HG03103 (cell line): ENCODE data around the gene S100A10.

ENCODE experiments used
- ATAC-seq: cut with Tn5 transposase; IDR thresholded peaks from one replicate; pipeline ENCODE4 v1.9.1; 2021; ENCODE audit warnings: low read depth; ENCODE audit not compliant: unreplicated experiment

S100A10 gene

GRCh38 chr1:151993734-151994496, at the start of gene S100A10:
Gene S100A10, minus strand, starts transcription at chr1:151993859. Its CDS starts 7,629 bp downstream, at chr1:151986230.
- ATAC-seq: no peak

DNA sequence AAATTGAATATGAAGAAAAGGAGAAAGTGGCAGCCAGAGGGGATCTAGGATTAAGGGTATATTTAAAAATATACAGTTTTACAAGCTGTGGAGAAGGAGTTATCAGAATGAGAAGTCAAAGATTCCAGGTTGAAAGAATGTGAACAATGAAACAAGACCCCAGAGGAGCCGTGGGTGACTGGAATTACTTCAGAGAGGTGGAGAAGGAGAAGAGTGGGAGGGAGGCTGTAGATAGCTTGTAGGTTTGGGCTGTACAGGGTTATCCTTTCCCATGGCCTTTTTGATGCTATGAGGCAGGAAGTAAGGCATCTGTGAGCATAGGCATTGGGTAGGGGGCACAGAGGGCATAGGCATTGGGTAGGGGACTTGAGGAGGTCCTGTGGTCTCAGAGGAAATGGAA, 48.4 kb upstream of the S100A10 start:
- ATAC-seq: no peak

DNA sequence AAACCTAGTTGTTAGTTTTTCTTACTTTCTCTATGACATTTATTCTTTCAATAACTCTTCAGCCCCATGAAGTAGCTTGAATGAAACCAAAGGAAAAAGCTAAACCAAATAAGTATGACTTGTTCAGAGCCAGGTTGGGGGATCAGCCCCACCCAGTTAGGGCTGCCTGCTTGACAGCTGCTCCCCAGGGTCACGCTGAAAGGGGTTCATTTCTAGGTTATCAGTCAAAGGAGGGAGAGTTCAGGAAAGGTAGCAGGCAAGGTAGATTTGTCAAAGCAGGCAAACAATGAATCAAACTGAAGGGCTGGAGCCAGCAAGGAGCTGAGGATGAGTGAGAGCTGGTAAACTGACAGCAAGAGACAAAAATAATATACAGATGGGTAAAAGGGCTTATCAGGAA, 46.2 kb upstream of the S100A10 start:
- ATAC-seq: no peak

GRCh38 chr1:152039461-152039860, 45.8 kb upstream of the S100A10 start:
- no peak for ATAC-seq

DNA sequence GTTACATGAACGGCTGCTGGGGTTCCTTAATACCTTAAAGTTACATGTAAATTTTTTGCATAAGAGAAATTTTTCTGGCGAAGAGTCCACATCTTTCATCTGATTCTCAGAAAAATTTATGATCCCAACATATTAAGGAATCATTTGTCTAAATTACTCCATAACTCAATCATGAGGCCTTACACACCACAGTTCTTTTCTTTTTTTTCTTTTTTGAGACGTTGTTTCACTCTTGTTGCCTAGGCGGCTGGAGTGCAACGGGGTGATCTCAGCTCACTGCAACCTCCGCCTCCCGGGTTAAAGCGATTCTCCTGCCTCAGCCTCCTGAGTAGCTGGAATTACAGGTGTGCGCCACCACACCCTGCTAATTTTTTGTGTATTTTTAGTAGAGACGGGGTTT, 45.2 kb upstream of the S100A10 start:
- no peak for ATAC-seq

- ATAC-seq: no peak
These were observed 42.9 kb upstream of the S100A10 start, which contains the start of gene S100A11 for GRCh38 chr1:152036267-152037216. Gene S100A11, minus strand, starts transcription at chr1:152037004. Its CDS starts 89 bp downstream, at chr1:152036915.

DNA sequence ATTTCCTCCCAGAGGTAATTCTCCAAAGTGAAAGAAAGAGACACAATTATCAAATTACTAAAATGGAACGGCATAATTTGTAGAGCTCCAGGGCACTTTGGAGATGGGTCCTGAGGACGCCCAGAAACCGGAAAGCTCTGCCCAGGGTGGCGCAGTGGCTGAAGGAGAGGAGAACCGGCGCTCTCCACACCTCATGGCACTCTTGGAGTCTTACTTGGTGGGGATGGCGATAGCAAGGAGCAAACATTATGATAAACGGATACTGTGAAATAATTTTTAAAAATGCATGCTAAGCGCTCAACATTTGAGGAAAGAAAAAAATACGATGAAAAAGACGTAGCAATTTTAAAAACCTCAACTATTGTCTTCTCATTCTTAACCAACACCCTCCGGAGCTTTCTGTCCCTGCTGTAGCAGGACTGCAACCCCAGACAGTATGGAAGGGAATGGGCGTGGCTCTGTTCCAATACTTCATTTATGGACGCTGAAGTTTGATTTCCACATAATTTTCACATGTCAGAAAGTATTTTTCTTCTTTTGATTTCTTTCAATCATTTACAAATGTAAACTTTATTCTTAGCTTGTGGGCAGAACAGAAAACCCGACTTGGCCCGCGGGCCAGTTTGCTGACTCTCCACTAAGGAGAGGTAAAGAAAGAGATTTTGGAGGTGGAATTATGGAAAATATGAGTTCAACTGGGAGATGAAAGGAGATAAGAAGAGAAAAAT, 42.0 kb upstream of the S100A10 start:
- ATAC-seq: no peak

DNA sequence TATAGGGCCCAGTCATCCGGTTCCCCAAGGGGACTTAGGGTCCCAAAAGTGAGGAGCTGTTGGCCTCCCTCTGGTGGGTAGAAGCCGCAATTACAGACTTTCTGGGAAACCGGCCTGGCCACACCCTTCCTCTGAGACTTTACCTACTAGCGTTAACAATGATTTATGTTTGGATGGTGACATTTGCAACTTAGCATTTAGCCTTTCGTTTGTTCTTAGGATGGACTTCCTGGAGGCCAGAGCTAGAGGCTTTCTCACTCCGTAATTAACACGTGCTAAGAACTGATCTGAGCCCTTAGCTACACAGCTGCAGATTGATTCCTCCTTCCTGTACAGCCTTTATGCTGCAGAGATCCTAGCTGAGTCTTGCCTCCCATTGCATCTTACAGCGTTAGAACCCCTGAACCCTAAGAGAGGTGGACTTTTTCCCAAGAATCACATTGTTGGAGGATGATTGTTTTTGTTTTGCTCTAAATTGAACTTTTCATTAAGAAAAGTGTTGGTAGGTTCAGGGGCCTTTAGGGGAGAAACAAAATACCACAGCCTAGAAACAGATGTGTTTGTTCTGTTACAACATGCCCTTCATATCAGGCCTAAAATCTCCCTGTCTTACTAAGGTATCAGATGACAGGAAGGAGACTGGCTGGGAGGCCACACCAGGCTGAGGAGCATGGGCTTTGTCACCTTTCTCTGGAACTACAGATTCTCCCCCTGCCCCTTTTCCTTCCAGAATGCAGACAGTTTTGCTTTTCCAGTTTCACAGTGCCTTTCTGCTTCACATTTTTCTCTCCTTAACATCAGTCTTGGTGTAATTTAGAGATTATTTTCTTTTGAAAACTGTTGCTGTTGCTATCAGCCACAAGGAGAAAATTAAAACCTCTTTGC, 41.2 kb upstream of the S100A10 start:
- ATAC-seq: no peak

GRCh38 chr1:152034324-152034653, 40.6 kb upstream of the S100A10 start:
- ATAC-seq: no peak

GRCh38 chr1:152029929-152030211, 36.2 kb upstream of the S100A10 start:
- ATAC-seq: no peak

- ATAC-seq: no peak
These were observed 35.7 kb upstream of the S100A10 start for GRCh38 chr1:152029144-152029928.

DNA sequence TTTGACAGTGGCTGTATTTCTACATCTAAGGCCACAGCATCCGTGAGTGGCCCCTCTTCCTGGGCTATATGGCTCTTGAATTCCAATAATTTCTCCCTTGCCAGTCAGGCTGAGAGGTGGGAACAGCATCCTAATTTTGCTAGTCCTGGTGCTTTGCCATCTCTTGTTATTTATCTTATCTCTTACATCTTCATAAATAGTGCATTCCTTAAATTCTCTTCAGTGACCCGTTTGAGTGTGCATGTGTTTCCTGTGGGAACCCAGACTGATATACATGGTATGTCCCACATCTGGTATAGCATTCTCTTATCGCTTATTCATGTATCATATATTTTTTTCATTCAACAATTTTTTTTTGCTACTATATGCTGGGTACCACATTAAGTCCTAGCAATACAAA, 33.2 kb upstream of the S100A10 start:
- no peak for ATAC-seq

DNA sequence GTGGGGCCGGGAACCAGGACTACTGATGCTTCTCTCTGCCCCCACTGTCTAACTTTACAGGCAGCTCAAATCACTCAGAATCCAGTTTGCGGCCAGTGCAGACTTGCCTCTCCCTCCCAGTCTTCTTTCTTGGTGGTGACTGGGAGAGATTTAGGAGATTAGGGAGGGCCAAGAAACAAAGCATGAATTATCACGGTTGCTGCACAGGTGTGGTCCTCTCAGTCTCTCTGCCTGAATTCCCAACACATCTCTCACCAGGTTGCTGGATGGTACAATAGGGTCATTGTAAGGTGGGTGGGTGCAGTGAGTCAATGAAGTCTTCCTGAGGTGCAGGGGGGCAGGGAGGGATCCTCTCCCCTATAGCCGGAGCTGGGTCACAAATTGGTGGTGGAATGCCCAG, 30.6 kb upstream of the S100A10 start:
- no peak for ATAC-seq

DNA sequence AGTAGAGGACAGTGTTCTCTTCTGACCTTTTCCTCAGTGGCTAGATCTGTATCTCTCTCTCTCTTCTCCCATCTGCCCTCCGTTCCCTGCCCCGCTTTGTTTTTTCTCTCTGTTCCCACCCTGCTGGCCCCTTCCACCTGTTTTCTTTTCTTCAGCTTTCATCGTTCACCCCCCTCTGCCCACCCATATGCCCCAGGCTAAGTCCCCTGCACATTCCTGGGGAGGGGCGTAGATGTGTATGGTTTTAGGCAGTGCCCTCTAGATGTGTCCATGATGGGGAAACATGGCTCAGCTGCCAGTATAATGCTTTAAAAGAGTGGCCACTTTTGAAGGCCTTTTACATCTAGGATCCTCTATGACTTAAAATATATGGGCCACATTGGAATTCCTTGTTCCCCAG, 29.6 kb upstream of the S100A10 start:
- no peak for ATAC-seq

DNA sequence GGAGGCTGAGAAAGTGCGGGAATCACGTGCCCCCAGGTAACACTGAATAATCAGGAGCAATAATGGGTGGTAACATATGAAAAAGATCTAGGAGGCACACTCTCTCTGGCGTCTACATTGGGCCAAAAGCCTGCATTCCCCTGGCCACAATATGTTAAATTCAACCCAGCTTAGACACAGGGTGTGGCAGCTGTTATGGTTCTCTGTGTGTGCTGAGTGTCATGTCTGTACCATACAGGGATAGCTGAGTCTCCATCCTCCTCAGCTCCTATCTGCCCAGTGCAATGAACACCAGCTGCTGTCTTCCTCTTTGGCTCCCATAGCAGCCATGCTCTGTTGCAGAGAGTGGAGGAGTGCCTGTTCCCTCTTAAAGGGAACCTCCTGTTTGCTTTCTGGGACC, 28.8 kb upstream of the S100A10 start:
- ATAC-seq: no peak

GRCh38 chr1:152021569-152021968, 27.9 kb upstream of the S100A10 start:
- no peak for ATAC-seq

GRCh38 chr1:152020849-152021248, 27.2 kb upstream of the S100A10 start:
- no peak for ATAC-seq

- ATAC-seq: no peak
These were observed 24.9 kb upstream of the S100A10 start for GRCh38 chr1:152018537-152018936.

DNA sequence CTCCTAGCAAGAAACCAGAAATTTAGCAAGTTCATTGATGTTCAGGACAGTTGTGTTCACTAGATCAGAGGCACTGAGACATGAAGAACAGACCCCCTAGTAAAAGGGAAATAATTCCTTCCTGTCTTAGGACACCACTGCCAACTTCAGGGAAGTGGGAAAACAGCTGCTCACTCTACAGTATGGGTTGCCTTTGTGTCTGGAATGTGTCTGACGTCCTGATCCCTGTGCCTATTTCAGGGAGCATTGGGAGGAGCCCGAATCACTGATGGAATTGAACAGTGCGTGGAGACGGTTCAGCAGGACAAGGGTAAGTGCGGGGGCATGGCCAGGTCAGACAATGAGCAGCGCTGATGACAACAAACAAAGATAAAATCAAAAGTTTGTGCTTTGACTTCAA, 22.1 kb upstream of the S100A10 start:
- no peak for ATAC-seq

DNA sequence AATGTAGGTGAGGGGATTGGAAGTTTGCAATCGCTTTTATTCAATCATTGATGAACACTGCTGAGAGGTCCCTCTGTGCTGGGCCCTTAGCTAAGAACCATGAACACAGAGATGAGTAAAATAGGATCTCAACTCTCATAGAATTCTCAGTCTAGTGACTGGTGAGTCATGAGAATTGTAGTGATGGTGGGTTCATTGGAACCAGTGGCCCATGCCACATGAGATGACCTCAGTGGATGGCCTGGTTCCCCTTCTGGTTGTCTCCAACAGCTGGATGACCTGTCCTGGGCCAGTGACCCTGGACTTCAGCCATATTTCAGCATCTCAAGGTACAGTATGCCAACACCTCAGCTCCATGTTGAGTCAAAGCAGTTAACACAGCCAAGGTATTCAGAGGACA, 21.3 kb upstream of the S100A10 start:
- ATAC-seq: no peak
